K562 (cell line): ENCODE results near the gene KRTAP4-8. TPM values are rescaled to one million over a fixed set of nuclear protein-coding genes. Genes with fewer than 3 reads are reported as not detected.

ENCODE experiments used
- ATAC-seq: fragments of 200-7000 bp; cut with Tn5 transposase; 3 replicates; pipeline ENCODE4 v1.9.1; 2020; ENCODE audit warnings: moderate library complexity
- BruUV-seq: library from RNA; stranded (reverse); fragments of 400-500 nt; replicated peaks from 2 replicates; lab custom pipeline; 2021; lab: Mats Ljungman, UMichigan
- CTCF ChIA-PET: fragments of 300-600 bp; formaldehyde crosslinking; extraction: SDS; loops from one replicate; lab custom pipeline; 2021; ENCODE audit warnings: low intra/inter-chr PET ratio; lab: Yijun Ruan, JAX
- POLR2A ChIA-PET: fragments of 300-600, 350-650 bp; sonication (Branson Sonifier 250); formaldehyde crosslinking; extraction: SDS; loops from one replicate; lab custom pipeline; 2021; ENCODE audit warnings: antibody characterized with exemption, inconsistent platforms; lab: Yijun Ruan, JAX
- DNase-seq, 4 experiments: peaks; one replicate each; pipeline versions ENCODE4 v3.0.0 to v3.0.0-alpha.2; 2011 to 2018; ENCODE audit warnings: low spot score in 3 of 4, mixed read lengths in 3 of 4; ENCODE audit errors: extremely low read depth in 1 of 4
- FAIRE-seq: peaks from 2 replicates; lab custom pipeline; 2011; peaks lifted over from hg19 to GRCh38; lab: Jason Lieb, UNC
- H2AFZ ChIP-seq: 2 replicates; pipeline ENCODE4 v1.6.0; 2011; ENCODE audit warnings: low read depth, low read length, control low read depth, inconsistent platforms
- H3K27ac ChIP-seq: fragments of 200-600 bp; 3 replicates; pipeline ENCODE4 v1.8.0; 2011; ENCODE audit warnings: low read depth, mild to moderate bottlenecking, control low read depth, inconsistent platforms, low read length, moderate library complexity, mixed read lengths; ENCODE audit errors: extremely low read depth
- H3K27me3 ChIP-seq, 2 experiments: fragments of 300-600 bp in 1 of 2; 2 replicates in 1 of 2; 3 replicates in 1 of 2; pipeline versions ENCODE4 v1.6.0 to v1.8.0; 2011; ENCODE audit warnings: inconsistent platforms in 2 of 2, low read length in 2 of 2, mild to moderate bottlenecking in 1 of 2, mixed read lengths in 1 of 2, moderate library complexity in 1 of 2; ENCODE audit not compliant: control insufficient read depth in 2 of 2, insufficient read depth in 2 of 2
- H3K36me3 ChIP-seq: fragments of 300-600 bp; 3 replicates; pipeline ENCODE4 v1.8.0; 2011; ENCODE audit warnings: mild to moderate bottlenecking, low read length, inconsistent platforms; ENCODE audit not compliant: control insufficient read depth, insufficient read depth
- H3K4me1 ChIP-seq, 2 experiments: fragments of 200-600 bp in 1 of 2; replicated peaks in 1 of 2; 2 replicates in 1 of 2; 3 replicates in 1 of 2; pipeline versions ENCODE4 v1.5.1 to v1.8.0; 2011; ENCODE audit warnings: inconsistent platforms in 2 of 2, low read length in 2 of 2, mild to moderate bottlenecking in 1 of 2, mixed read lengths in 1 of 2, moderate library complexity in 1 of 2; ENCODE audit not compliant: control insufficient read depth in 2 of 2, insufficient read depth in 2 of 2
- H3K4me2 ChIP-seq: 2 replicates; pipeline ENCODE4 v1.6.1; 2011; ENCODE audit warnings: low read length, control low read depth, inconsistent platforms, mixed read lengths; ENCODE audit not compliant: insufficient read depth
- H3K4me3 ChIP-seq: fragments of 200-600 bp; sonication (generic), shearing (Covaris generic); 2 replicates; pipeline ENCODE4 v1.5.1; 2016; ENCODE audit warnings: control low read depth, inconsistent platforms
- H3K79me2 ChIP-seq: fragments of 200-600 bp; 3 replicates; pipeline ENCODE4 v1.8.0; 2011; ENCODE audit warnings: low read length, inconsistent platforms; ENCODE audit not compliant: control insufficient read depth, insufficient read depth
- H3K9ac ChIP-seq, 2 experiments: 2 replicates each; pipeline versions ENCODE4 v1.6.0 to v1.6.1; 2011; ENCODE audit warnings: low read depth in 2 of 2, low read length in 2 of 2, control low read depth in 1 of 2, inconsistent platforms in 1 of 2, mild to moderate bottlenecking in 1 of 2, mixed read lengths in 1 of 2; ENCODE audit not compliant: insufficient read depth in 1 of 2
- H3K9me1 ChIP-seq: one replicate; pipeline ENCODE4 v1.6.0; 2011; ENCODE audit warnings: inconsistent platforms, mild to moderate bottlenecking, low read length, moderate library complexity; ENCODE audit not compliant: control insufficient read depth, insufficient read depth
- H3K9me3 ChIP-seq: replicated peaks from 2 replicates; pipeline ENCODE4 v1.5.1; 2011; ENCODE audit warnings: low read depth, low read length, inconsistent platforms; ENCODE audit not compliant: control insufficient read depth, insufficient read depth
- H4K20me1 ChIP-seq: replicated peaks from 2 replicates; pipeline ENCODE4 v1.6.1; 2011; ENCODE audit warnings: low read length, inconsistent platforms, mixed read lengths; ENCODE audit not compliant: control insufficient read depth, insufficient read depth
- BDP1 ChIP-seq: IDR thresholded peaks from 3 replicates; pipeline ENCODE4 v1.6.1; 2011; ENCODE audit not compliant: insufficient read length, insufficient read depth
- NFIX ChIP-seq: fragments of 250-450 bp; sonication (Bioruptor Pico); IDR thresholded peaks from 2 replicates; pipeline ENCODE4 v1.4.0; 2020; ENCODE audit warnings: low read depth, mild to moderate bottlenecking, moderate library complexity
- RBM17 ChIP-seq: fragments of 200-400 bp; formaldehyde crosslinking; IDR thresholded peaks from 2 replicates; pipeline ENCODE4 v1.6.1; 2017; ENCODE audit warnings: low read depth, mild to moderate bottlenecking, low read length, borderline replicate concordance
- SMAD4 ChIP-seq: fragments of 250-450 bp; sonication (Bioruptor Pico); conservative IDR thresholded peaks from 2 replicates; pipeline ENCODE4 v1.8.0; 2021; ENCODE audit warnings: inconsistent platforms, mild to moderate bottlenecking, moderate library complexity
- SMARCA4 ChIP-seq: fragments of 450-650 bp; IDR thresholded peaks from 2 replicates; pipeline ENCODE4 v1.6.1; 2016
- SPI1 ChIP-seq: IDR thresholded peaks from 2 replicates; pipeline ENCODE4 v1.6.1; 2011; ENCODE audit warnings: low read depth, low read length, control low read depth, borderline replicate concordance
- SREBF2 ChIP-seq: sonication (generic); formaldehyde crosslinking; IDR thresholded peaks from 2 replicates; pipeline ENCODE4 v1.4.0; 2020; ENCODE audit warnings: mild to moderate bottlenecking, missing genetic modification reagents
- TAL1 ChIP-seq: fragments of 450-650 bp; IDR thresholded peaks from 2 replicates; pipeline ENCODE4 v1.6.1; 2016; ENCODE audit warnings: mild to moderate bottlenecking
- ZNF407 ChIP-seq: fragments of 450-650 bp; IDR thresholded peaks from 2 replicates; pipeline ENCODE4 v1.6.1; 2016; ENCODE audit warnings: low read depth
- ZNF507 ChIP-seq: conservative IDR thresholded peaks from 2 replicates; pipeline ENCODE4 v1.6.1; 2017; ENCODE audit warnings: missing genetic modification characterization, missing compliant biosample characterization
- WGBS: fragments of 100-300 bp; shearing (Covaris generic); methylation state at CpG from one replicate; pipeline ENCODE4 v1.1.6; 2016; ENCODE audit warnings: low coverage, mixed read lengths; ENCODE audit not compliant: insufficient coverage; ENCODE audit errors: missing lambda C conversion rate; 5-methylcytosine and 5-hydroxymethylcytosine counted together
- in situ Hi-C: fragments of 300-500 bp; cut with MboI; formaldehyde crosslinking; loops from 4 replicates; pipeline ENCODE4 v1.15.0; 2018; ENCODE audit warnings: inconsistent platforms, mixed read lengths
- intact Hi-C: fragments of 100-400 bp; cut with micrococcal nuclease; formaldehyde crosslinking; loops from 2 replicates; pipeline ENCODE4 v1.14.2; 2022
- polyA plus RNA-seq, 8 experiments: library from polyadenylated mRNA; depleted of rRNA in 4 of 8; stranded (reverse) in 5 of 8; unstranded in 3 of 8; fragments of >200 nt; fragmentation: Nextera tagmentation in 2 of 8; fragmentation: Illumina TruSeq in 1 of 8; extraction: Ambion mirVana in 2 of 8; extraction: Trizol in 1 of 8; gene quantifications; 2 replicates each; pipeline versions ENCODE4 v1.2.1 to v1.2.3, GENCODE V29; 2011 to 2014; ENCODE audit warnings: inconsistent platforms in 1 of 8, missing spikeins in 1 of 8
- total RNA-seq, 7 experiments: library from RNA; depleted of rRNA in 6 of 7; stranded (reverse); fragments of >200 nt in 6 of 7; fragmentation: Illumina TruSeq in 2 of 7; extraction: Trizol in 2 of 7; gene quantifications; 2 replicates each; pipeline versions ENCODE4 v1.2.1 to v1.2.3, GENCODE V29; 2011 to 2021; ENCODE audit warnings: low replicate concordance in 1 of 7

KRTAP4-8 gene
- total and polyA plus RNA-seq, 9 of the 15 experiments (the other 6 are each of a cell fraction or from before 2014, with no cell fraction given) = not detected

GRCh38 chr17:41048441-41048840, 49.5 kb downstream of the KRTAP4-8 start:
- peaks cover 2 to 7% of the 10 kb centered on the region in 2 experiments; a peak in 3 of 5 replicates for H3K27me3 ChIP-seq
- TF ChIP-seq SPI1 = no peak
- no peak for TF ChIP-seq ZNF407
- no peak for TF ChIP-seq SMARCA4
- no peak for TF ChIP-seq TAL1
- no peak for TF ChIP-seq SMAD4 (CRISPR knock-in tag)
- no peak for TF ChIP-seq BDP1
- TF ChIP-seq ZNF507 (tag) = no peak
- no peak for TF ChIP-seq SREBF2
- no peak for TF ChIP-seq NFIX (CRISPR knock-in tag)
- no peak for TF ChIP-seq RBM17
- TF ChIP-seq, all 486 proteins: peak for 0
- H3K9ac ChIP-seq = no peak overlapping the region
- H3K4me2 ChIP-seq = no peak overlapping the region
- H3K9me1 ChIP-seq = no peaks in the 10 kb centered on the region
- FAIRE-seq (no peak), ATAC-seq (no peak), DNase-seq (no peak)
- H2AFZ ChIP-seq = no peak overlapping the region
- CTCF ChIA-PET = no interaction called here
- no peaks in the 10 kb centered on the region for H3K79me2 ChIP-seq
- no peak overlapping the region for H3K27ac ChIP-seq
- H4K20me1 ChIP-seq = no peaks in the 10 kb centered on the region
- H3K9me3 ChIP-seq = no peaks in the 10 kb centered on the region
- H3K4me3 ChIP-seq = no peak overlapping the region
- under 1% methylated on average over 7 of the region's 7 CpGs for WGBS
- in situ Hi-C loops (no loop called here), intact Hi-C loops (no loop called here)
- BruUV-seq = no TSS peak
- POLR2A ChIA-PET = no interaction called here
- no peaks in the 10 kb centered on the region for H3K4me1 ChIP-seq
- H3K36me3 ChIP-seq = no peaks in the 10 kb centered on the region
